Keratinocyte (primary cell): ENCODE data around the gene ACOXL. TPM values are rescaled to one million over a fixed set of nuclear protein-coding genes. Genes with fewer than 3 reads are reported as not detected.

Experiments used
- DNase-seq: peaks from one replicate; pipeline ENCODE4 v3.0.0-alpha.2; 2011; ENCODE audit warnings: low read depth, missing footprints, low spot score
- FAIRE-seq: peaks from 2 replicates; lab custom pipeline; 2011; peaks lifted over from hg19 to GRCh38; lab: Jason Lieb, UNC
- H2AFZ ChIP-seq: 2 replicates; pipeline ENCODE4 v1.6.0; 2012; ENCODE audit warnings: low read length, control low read depth, inconsistent platforms; ENCODE audit not compliant: control insufficient read depth
- H3K27ac ChIP-seq: 2 replicates; pipeline ENCODE4 v1.5.1; 2011; ENCODE audit warnings: low read length; ENCODE audit not compliant: control insufficient read depth, insufficient read depth
- H3K27me3 ChIP-seq: 3 replicates; pipeline ENCODE4 v1.6.0; 2011; ENCODE audit warnings: low read length; ENCODE audit not compliant: control insufficient read depth, insufficient read depth; ENCODE audit errors: extremely low read depth
- H3K36me3 ChIP-seq, 2 experiments: 2 replicates in 1 of 2; 3 replicates in 1 of 2; pipeline ENCODE4 v1.5.1; 2011; ENCODE audit warnings: low read length in 2 of 2, mild to moderate bottlenecking in 1 of 2; ENCODE audit not compliant: control insufficient read depth in 2 of 2, insufficient read depth in 2 of 2; ENCODE audit errors: extremely low read depth in 1 of 2
- H3K4me1 ChIP-seq: 3 replicates; pipeline ENCODE4 v1.5.1; 2011; ENCODE audit warnings: low read length; ENCODE audit not compliant: control insufficient read depth, insufficient read depth; ENCODE audit errors: extremely low read depth
- H3K4me2 ChIP-seq: 3 replicates; pipeline ENCODE4 v1.6.0; 2011; ENCODE audit warnings: low read depth, low read length; ENCODE audit not compliant: control insufficient read depth, insufficient read depth; ENCODE audit errors: extremely low read depth
- H3K4me3 ChIP-seq, 3 experiments: fragments of 200-600 bp in 1 of 3; sonication (generic) in 1 of 3; 2 replicates in 2 of 3; 3 replicates in 1 of 3; pipeline ENCODE4 v1.5.1; 2011 to 2016; ENCODE audit warnings: low read length in 3 of 3, mild to moderate bottlenecking in 3 of 3, control low read depth in 2 of 3, inconsistent platforms in 1 of 3, low read depth in 1 of 3, mixed read lengths in 1 of 3, mixed run types in 1 of 3, moderate library complexity in 1 of 3; ENCODE audit not compliant: control insufficient read depth in 2 of 3, insufficient read depth in 2 of 3; ENCODE audit errors: extremely low read depth in 1 of 3
- H3K79me2 ChIP-seq: 2 replicates; pipeline ENCODE4 v1.6.0; 2012; ENCODE audit warnings: low read length; ENCODE audit not compliant: control insufficient read depth, insufficient read depth
- H3K9ac ChIP-seq: 3 replicates; pipeline ENCODE4 v1.6.0; 2011; ENCODE audit warnings: low read length; ENCODE audit not compliant: control insufficient read depth, insufficient read depth; ENCODE audit errors: extremely low read depth
- H3K9me1 ChIP-seq: 3 replicates; pipeline ENCODE4 v1.6.0; 2011; ENCODE audit warnings: low read length; ENCODE audit not compliant: control insufficient read depth, insufficient read depth; ENCODE audit errors: extremely low read depth
- H3K9me3 ChIP-seq: 2 replicates; pipeline ENCODE4 v1.5.1; 2012; ENCODE audit warnings: low read depth, low read length; ENCODE audit not compliant: control insufficient read depth
- H4K20me1 ChIP-seq: 3 replicates; pipeline ENCODE4 v1.6.0; 2011; ENCODE audit warnings: low read length; ENCODE audit not compliant: control insufficient read depth, insufficient read depth; ENCODE audit errors: extremely low read depth
- CTCF ChIP-seq, 3 experiments: IDR thresholded peaks in 1 of 3; conservative IDR thresholded peaks in 1 of 3; optimal IDR thresholded peaks in 1 of 3; 2 replicates in 2 of 3; 3 replicates in 1 of 3; pipeline versions ENCODE3 to v1.5.1; 2011; ENCODE audit warnings: low read length in 3 of 3, mild to moderate bottlenecking in 3 of 3, moderate library complexity in 2 of 3, control low read depth in 1 of 3, inconsistent platforms in 1 of 3; ENCODE audit not compliant: insufficient read depth in 2 of 3; ENCODE audit errors: extremely low read depth in 1 of 3
- EZH2 ChIP-seq: IDR thresholded peaks from one replicate; pipeline ENCODE4 v1.6.1; 2012; ENCODE audit warnings: inconsistent platforms, mild to moderate bottlenecking, low read length, moderate library complexity
- dilution Hi-C: fragments of 300-500 bp; cut with MboI; formaldehyde crosslinking; loops from one replicate; pipeline ENCODE4 v1.7.0; 2020; ENCODE audit warnings: low sequenced_read_pairs; ENCODE audit not compliant: extremely low pct_ligation_motif_present
- polyA plus RNA-seq, 5 experiments: library from polyadenylated mRNA; depleted of rRNA in 3 of 5; stranded (reverse) in 3 of 5; stranded (forward) in 1 of 5; unstranded in 1 of 5; fragments of >200 nt; gene quantifications; 1 replicate in 1 of 5; 2 replicates in 3 of 5; 3 replicates in 1 of 5; pipeline versions ENCODE4 v1.2.1 to v1.2.3, GENCODE V29; 2011 to 2012; ENCODE audit warnings: missing spikeins in 2 of 5, low read depth in 1 of 5, low replicate concordance in 1 of 5

Gene ACOXL
- polyA plus RNA-seq, 1 donor (not counting 4 experiments of a cell fraction or from before 2014, with no cell fraction given): 0.04 TPM

- Histone ChIP-seq H3K27me3 (no peaks in the 10 kb centered on the region), H3K9me1 (no peaks in the 10 kb centered on the region), H3K4me1 (no peaks in the 10 kb centered on the region), H3K79me2 (no peaks in the 10 kb centered on the region), H3K36me3 (no peaks in the 10 kb centered on the region), H4K20me1 (no peaks in the 10 kb centered on the region), H3K9me3 (no peaks in the 10 kb centered on the region), H3K9ac (no peak overlapping the region), H3K4me2 (no peak overlapping the region), H3K4me3 (no peak overlapping the region), H2AFZ (no peak overlapping the region), H3K27ac (no peak overlapping the region)
- DNase-seq (no peak), FAIRE-seq (no peak)
- dilution Hi-C loops: no loop called here
- no peak for TF ChIP-seq EZH2
- no peak for TF ChIP-seq CTCF (optimal IDR thresholded peaks at IDR 0.05 in 1 of 3, IDR thresholded peaks at IDR 0.05 in 1 of 3, conservative IDR thresholded peaks at IDR 0.05 in 1 of 3; ENCODE audit: extremely low read depth in 1 of 3, insufficient read depth in 2 of 3, low read length in 3 of 3)
Observed at GRCh38 chr2:110881908-110882307, 149.5 kb downstream of the ACOXL start.

- Histone ChIP-seq H3K4me3 (no peak overlapping the region), H3K9me3 (no peaks in the 10 kb centered on the region), H2AFZ (no peak overlapping the region), H3K4me1 (no peaks in the 10 kb centered on the region), H4K20me1 (no peaks in the 10 kb centered on the region), H3K27me3 (no peaks in the 10 kb centered on the region), H3K9ac (no peak overlapping the region), H3K36me3 (no peaks in the 10 kb centered on the region), H3K9me1 (no peaks in the 10 kb centered on the region), H3K4me2 (no peak overlapping the region), H3K27ac (no peak overlapping the region), H3K79me2 (no peaks in the 10 kb centered on the region)
- TF ChIP-seq CTCF (optimal IDR thresholded peaks at IDR 0.05 in 1 of 3, IDR thresholded peaks at IDR 0.05 in 1 of 3, conservative IDR thresholded peaks at IDR 0.05 in 1 of 3; ENCODE audit: extremely low read depth in 1 of 3, insufficient read depth in 2 of 3, low read length in 3 of 3) (no peak), EZH2 (no peak)
- FAIRE-seq: no peak
- dilution Hi-C loops: no loop called here
- no peak for DNase-seq
Observed at GRCh38 chr2:110883406-110883805, 151.0 kb downstream of the ACOXL start.
